ENCODE data around the gene CNTNAP4. TPM values are rescaled to one million over a fixed set of nuclear protein-coding genes. Genes with fewer than 3 reads are reported as not detected.

Gene CNTNAP4
- polyA plus RNA-seq, 3 donors: not detected

DNA sequence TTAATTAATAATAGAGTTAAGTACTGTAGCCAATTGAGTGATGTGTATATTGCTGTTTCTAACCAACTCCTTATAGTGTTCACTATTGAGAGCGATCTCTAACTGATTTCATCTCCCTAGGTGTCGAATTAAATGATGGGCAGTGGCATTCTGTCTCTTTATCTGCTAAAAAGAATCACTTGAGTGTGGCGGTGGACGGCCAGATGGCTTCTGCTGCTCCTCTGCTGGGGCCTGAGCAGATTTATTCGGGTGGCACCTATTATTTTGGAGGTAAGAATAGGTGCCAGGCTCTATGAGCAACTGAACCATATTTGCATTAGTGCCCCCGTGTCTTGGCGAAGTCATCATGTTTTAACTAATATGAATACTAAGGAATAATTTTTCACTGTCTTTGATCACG lies 184.6 kb downstream of the CNTNAP4 start:
- WGBS (ENCODE audit: insufficient coverage): 93% methylated on average over 5 of the region's 8 CpGs
- H3K27ac ChIP-seq (ENCODE audit: low read depth in 1 of 2, low read length in 2 of 2): no peak overlapping the region
- no peaks in the 10 kb centered on the region for H4K20me1 ChIP-seq (ENCODE audit: insufficient read depth, low read length)
- no peak overlapping the region for H3K4me2 ChIP-seq (replicated peaks; ENCODE audit: extremely low read depth, low read length, poor library complexity, severe bottlenecking)
- no peak for DNase-seq
- Mint-ChIP-seq H3K27ac (no peak overlapping the region), H3K9me3 (no peaks in the 10 kb centered on the region), H3K4me3 (no peak overlapping the region), H3K36me3 (no peaks in the 10 kb centered on the region), H3K4me1 (no peaks in the 10 kb centered on the region), H3K27me3 (ENCODE audit: low read depth in 3 of 3) (peaks cover 0 to 1% (median 0%) of the 10 kb centered on the region in 3 donors)
- H2AFZ ChIP-seq (ENCODE audit: insufficient read depth, low read depth, low read length, poor library complexity, severe bottlenecking): no peak overlapping the region
- no peak overlapping the region for H3K4me3 ChIP-seq (replicated peaks in 1 of 3; ENCODE audit: low read depth in 2 of 3, low read length in 3 of 3)
- H3K4me1 ChIP-seq (ENCODE audit: control insufficient read depth in 1 of 2, insufficient read depth in 2 of 2, low read length in 2 of 2): no peaks in the 10 kb centered on the region
- H3K36me3 ChIP-seq (replicated peaks in 1 of 2; ENCODE audit: control insufficient read depth in 1 of 2, insufficient read depth in 2 of 2, low read length in 2 of 2): no peaks in the 10 kb centered on the region
- intact Hi-C loops (cut with micrococcal nuclease): no loop called here
- no peaks in the 10 kb centered on the region for H3K9me3 ChIP-seq (replicated peaks in 1 of 2; ENCODE audit: control insufficient read depth in 1 of 2, insufficient read depth in 1 of 2, low read length in 2 of 2)
- H3K79me2 ChIP-seq (ENCODE audit: insufficient read depth, low read length): no peaks in the 10 kb centered on the region
- H3K27me3 ChIP-seq (ENCODE audit: control insufficient read depth in 2 of 2, insufficient read depth in 2 of 2, low read length in 2 of 2): no peaks in the 10 kb centered on the region
- H3K9ac ChIP-seq (ENCODE audit: insufficient read depth, low read length, poor library complexity, severe bottlenecking): no peak overlapping the region
- TF ChIP-seq, protein P1, sequence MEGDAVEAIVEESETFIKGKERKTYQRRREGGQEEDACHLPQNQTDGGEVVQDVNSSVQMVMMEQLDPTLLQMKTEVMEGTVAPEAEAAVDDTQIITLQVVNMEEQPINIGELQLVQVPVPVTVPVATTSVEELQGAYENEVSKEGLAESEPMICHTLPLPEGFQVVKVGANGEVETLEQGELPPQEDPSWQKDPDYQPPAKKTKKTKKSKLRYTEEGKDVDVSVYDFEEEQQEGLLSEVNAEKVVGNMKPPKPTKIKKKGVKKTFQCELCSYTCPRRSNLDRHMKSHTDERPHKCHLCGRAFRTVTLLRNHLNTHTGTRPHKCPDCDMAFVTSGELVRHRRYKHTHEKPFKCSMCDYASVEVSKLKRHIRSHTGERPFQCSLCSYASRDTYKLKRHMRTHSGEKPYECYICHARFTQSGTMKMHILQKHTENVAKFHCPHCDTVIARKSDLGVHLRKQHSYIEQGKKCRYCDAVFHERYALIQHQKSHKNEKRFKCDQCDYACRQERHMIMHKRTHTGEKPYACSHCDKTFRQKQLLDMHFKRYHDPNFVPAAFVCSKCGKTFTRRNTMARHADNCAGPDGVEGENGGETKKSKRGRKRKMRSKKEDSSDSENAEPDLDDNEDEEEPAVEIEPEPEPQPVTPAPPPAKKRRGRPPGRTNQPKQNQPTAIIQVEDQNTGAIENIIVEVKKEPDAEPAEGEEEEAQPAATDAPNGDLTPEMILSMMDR (IDR thresholded peaks at IDR 0.05): no peak

DNA sequence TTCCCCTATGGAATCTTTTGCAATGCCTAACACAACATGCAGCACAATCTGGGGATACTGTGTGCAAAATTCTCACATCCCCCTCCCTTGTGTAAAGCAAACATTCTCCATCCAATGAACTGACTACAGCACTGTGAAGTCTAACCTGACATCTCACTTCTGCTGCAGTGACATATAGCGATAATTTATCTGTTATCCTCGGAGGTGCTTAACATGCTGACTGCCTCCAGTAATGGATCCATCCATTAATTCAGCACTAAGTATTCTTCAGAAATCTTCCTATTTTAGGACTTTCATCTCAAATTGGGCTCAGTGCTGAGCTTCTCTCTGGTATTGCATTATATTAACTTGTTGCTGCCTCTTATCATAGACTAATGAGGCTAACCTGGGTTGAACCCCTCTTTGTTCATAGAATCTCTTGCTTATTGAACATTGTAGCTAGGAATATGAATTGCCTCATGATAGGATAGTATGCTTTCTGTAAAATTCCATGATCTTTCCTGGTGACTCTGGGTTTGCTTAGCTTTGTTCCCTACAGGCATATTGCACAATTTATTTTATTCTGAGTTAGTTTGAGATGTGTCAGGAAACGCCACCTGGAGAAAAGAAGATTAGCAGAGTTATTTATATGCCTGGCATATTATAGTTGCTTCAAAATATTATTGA lies 187.9 kb downstream of the CNTNAP4 start:
- Histone ChIP-seq H2AFZ (ENCODE audit: insufficient read depth, low read depth, low read length, poor library complexity, severe bottlenecking) (no peak overlapping the region), H3K9ac (ENCODE audit: insufficient read depth, low read length, poor library complexity, severe bottlenecking) (no peak overlapping the region), H3K4me1 (ENCODE audit: control insufficient read depth in 1 of 2, insufficient read depth in 2 of 2, low read length in 2 of 2) (no peaks in the 10 kb centered on the region), H4K20me1 (ENCODE audit: insufficient read depth, low read length) (no peaks in the 10 kb centered on the region), H3K27me3 (ENCODE audit: control insufficient read depth in 2 of 2, insufficient read depth in 2 of 2, low read length in 2 of 2) (no peaks in the 10 kb centered on the region), H3K4me2 (replicated peaks; ENCODE audit: extremely low read depth, low read length, poor library complexity, severe bottlenecking) (no peak overlapping the region), H3K79me2 (ENCODE audit: insufficient read depth, low read length) (no peaks in the 10 kb centered on the region), H3K4me3 (replicated peaks in 1 of 3; ENCODE audit: low read depth in 2 of 3, low read length in 3 of 3) (no peak overlapping the region), H3K27ac (ENCODE audit: low read depth in 1 of 2, low read length in 2 of 2) (no peak overlapping the region), H3K36me3 (replicated peaks in 1 of 2; ENCODE audit: control insufficient read depth in 1 of 2, insufficient read depth in 2 of 2, low read length in 2 of 2) (no peaks in the 10 kb centered on the region), H3K9me3 (replicated peaks in 1 of 2; ENCODE audit: control insufficient read depth in 1 of 2, insufficient read depth in 1 of 2, low read length in 2 of 2) (no peaks in the 10 kb centered on the region)
- WGBS (ENCODE audit: insufficient coverage): 95% methylated on average over 2 of the region's 3 CpGs
- DNase-seq: no peak
- Mint-ChIP-seq H3K4me1 (no peaks in the 10 kb centered on the region), H3K36me3 (no peaks in the 10 kb centered on the region), H3K27me3 (ENCODE audit: low read depth in 3 of 3) (no peaks in the 10 kb centered on the region), H3K9me3 (no peaks in the 10 kb centered on the region), H3K27ac (no peak overlapping the region), H3K4me3 (no peak overlapping the region)
- TF ChIP-seq, protein P1 (IDR thresholded peaks at IDR 0.05): no peak
- intact Hi-C loops (cut with micrococcal nuclease): no loop called here

Data from CD14-positive monocyte (primary cell).